HG03469 (cell line): ENCODE data around the gene EVPL.
"Not testable (repeated sequence)": the region's sequence is repeated elsewhere in the genome, so short reads cannot be mapped to it uniquely, and the experiment has no call there.

ENCODE experiments used
- ATAC-seq: cut with Tn5 transposase; IDR thresholded peaks from one replicate; pipeline ENCODE4 v1.9.1; 2021; ENCODE audit warnings: mild to moderate bottlenecking, moderate library complexity, moderate number of reproducible peaks; ENCODE audit not compliant: unreplicated experiment

The EVPL gene

DNA sequence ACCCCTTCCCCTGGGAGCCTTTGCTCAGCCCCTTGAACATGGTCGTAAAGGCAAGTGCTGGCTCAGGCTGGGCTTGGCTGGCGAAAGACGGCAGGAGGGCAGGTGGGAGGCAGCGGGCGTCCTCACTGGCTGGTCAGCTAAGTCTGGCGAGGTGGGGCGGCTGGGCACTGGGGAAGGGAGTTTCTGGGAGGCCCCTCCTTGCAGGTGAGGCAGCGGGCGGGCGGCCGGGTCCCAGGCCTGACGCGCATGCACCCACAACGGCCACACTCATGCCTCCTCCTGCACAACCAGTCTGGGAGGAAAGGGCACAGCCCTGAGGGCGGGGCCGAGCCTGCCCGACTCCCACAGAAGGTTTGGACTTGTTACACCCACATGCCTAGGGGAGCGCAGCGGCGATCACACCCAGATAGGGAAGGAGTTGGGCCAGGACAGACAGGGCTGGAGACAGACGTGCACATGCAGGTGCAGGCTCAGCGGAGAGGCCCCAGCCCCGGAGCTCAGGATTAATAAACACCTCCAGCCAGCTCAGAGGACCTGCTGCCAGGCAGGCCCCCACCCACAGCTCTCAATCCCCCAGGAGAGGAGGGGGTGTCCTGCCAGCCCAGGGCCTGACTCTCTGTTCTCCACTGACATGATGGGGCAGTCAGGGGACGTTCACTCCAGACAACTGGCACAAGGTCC lies at the start of gene EVPL:
Gene EVPL (minus strand): TSS at position 148 of the 681 bp plus-strand sequence. CDS start 108 bp downstream, at position 40.
- no peak for ATAC-seq

DNA sequence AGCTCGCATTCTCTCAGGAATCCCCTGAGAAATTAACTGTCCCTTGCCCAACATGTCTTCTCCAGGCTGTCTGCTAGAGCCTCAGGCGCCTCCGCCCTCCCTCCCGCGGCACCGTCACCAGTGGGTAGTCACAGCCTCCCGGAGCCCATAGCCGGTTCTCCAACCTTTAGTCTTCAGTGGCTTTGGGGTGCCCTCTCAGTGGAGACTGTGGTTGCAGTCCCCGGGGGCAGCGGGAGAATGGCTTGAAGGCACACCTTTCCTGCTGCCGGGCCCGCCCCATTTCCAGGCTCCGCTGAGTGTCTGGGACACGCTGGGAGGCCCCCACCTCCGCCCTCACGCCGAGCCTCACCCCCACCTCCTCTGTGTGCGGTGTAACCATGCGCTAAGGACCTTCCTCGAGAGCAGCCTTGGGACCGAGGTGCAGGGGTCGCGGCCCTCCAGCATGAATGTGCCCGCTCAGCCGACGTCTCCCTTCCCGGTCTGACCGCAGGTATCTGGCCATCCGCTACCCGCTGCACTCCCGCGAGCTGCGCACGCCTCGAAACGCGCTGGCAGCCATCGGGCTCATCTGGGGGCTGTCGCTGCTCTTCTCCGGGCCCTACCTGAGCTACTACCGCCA lies 49.1 kb upstream of the EVPL start:
- no peak for ATAC-seq

DNA sequence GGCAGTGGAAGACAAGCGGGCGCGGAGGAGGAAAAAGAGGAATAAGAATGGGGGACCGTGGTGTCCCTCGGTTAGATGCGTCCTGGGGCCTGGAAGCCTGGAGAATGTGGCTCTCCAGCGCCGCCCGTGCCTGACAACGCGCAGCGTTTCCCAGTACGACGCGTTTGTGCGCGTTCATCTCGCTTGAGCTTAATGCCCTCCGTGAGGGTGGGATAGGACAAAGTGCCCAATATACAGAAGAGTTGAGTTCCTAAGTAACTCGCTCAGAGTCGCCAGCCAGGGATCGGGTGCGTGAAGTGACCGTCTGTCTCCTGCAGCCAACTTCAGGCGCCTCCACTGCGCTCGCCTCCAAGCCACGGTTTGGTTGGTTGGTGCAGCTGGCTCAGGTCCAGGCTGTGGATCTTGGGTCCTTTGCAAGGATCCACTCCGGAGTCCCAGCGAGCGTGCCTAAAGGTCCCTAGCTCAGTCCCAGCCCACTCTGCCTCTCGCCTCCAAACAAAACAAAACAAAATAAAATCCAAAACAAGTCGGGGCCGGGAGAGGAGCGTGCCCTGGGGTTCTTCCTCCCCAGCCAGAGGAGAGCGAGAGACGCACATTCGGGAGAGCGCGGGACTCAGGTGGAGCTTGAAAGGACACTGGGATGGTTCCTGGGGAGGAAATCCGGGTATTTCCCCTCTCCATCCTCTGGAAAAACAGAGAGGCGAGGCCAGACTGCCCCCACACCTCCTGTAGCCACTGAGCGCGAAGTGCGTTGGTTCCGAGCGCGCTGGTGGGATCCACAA lies 48.4 kb upstream of the EVPL start:
- no peak for ATAC-seq

DNA sequence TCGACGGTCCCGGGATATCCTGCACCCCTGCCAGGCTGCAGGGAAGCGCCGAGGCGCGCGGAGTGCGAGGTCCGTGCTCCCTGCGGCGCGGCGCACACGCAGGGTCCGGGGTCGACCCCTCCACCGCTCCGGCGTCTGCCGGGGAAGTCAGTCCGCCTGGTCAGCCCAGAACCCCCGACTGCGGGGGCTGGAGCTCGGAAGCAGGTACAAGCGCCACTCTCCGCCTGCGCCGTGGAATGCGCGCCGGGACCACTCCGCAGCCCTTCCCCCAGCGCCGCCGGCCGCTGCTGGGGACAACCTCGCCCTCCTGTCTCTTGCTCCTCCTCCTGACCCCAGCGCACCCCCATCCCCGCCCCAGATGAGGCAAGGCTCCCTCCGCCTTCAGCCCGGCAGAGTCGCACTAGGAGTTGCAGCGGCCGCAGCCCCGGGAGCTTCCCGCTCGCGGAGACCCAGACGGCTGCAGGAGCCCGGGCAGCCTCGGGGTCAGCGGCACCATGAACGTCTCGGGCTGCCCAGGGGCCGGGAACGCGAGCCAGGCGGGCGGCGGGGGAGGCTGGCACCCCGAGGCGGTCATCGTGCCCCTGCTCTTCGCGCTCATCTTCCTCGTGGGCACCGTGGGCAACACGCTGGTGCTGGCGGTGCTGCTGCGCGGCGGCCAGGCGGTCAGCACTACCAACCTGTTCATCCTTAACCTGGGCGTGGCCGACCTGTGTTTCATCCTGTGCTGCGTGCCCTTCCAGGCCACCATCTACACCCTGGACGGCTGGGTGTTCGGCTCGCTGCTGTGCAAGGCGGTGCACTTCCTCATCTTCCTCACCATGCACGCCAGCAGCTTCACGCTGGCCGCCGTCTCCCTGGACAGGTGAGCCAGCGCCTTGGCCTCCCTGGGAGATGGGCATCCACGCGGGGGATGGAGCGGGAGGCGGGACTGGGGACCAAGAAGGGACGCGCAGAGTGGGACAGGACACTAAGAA lies 47.6 kb upstream of the EVPL start, which contains the start of gene GALR2:
Gene GALR2 (plus strand): TSS at position 392 of the 974 bp plus-strand sequence. CDS start 103 bp downstream, at position 495.
- no peak for ATAC-seq

DNA sequence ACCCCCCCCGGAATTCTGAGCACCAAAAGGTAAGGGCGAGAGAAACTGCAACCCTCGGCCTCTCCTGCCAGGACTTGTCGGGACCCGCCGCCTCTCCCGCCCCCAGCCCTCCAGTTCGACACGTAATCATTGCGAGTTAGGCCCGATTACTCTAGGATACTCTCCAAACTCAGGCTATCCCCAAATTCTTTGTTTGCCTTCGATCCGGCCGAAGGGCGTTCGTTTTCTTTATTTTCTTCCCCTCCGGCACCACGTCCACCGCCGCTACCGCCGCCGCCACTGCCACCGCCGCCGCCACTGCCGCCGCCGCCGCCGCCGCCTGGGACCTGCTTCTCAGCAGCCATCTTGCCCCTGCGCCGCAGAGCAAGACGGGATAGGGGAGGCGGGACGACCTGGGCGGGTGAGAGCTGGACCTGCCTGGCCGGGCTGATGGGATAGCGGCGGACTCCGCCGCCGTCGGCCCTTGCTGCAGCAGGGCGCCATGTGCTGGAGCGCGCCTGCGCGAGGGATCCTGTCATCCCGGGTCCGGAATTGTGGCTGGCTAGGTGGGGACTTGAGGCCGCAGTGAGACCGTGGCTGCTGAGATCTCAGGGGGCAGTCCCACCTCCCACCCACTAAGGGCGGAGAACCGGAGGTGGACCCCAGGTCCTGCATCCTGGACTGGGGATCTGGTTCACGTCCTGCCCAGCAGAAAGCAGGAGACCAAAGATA lies 45.2 kb upstream of the EVPL start, which contains the start of gene SRP68:
Gene SRP68 (minus strand): TSS at position 370 of the 711 bp plus-strand sequence. CDS start 26 bp downstream, at position 344.
- ATAC-seq, result no peak

DNA sequence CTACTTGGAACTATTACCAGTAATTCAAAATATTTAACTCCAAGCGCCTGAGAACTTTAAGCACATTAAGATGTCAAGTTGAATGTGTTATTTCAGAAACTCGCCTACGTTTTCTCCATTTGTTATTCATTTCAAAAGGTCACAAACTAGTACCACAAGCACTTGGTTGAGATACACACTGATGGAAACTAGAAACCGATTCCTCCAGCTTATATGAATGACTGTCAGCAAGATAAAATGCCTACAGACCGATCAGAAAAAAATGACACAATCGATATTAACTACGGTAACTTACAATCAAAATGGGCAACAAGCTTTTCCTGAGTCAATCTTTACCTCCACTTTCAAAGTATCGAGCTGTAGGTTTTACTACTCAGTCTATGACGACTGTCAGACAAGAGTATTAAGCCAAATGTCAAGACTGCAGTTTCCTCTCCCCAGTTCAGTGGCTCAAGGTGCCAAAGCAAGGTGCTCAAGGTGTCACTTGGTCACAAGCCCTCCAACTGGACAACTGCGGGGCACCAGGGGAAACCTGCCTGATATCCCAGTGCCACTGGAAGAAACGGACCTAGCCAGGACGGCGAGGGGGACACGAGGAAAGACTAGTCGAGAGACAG lies 44.5 kb upstream of the EVPL start:
- no peak for ATAC-seq

DNA sequence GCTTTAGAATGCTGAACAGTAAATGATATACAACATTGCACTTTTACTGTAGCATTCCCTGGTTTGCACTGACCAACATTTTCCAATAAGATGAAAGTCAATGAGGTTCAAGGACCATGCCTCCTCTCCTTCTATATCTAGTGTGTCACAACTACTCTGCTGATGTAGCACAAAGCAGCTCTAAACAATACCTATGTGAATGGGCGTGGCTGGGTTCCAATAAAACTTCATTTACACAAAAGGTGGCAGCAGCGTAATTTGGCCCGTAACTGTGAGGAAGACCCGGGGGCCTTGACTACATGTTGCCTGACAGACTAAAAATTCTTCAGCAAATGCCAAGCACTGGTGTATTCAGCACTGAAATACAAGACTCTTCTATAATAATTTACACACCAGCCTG lies 38.7 kb upstream of the EVPL start:
- no peak for ATAC-seq

DNA sequence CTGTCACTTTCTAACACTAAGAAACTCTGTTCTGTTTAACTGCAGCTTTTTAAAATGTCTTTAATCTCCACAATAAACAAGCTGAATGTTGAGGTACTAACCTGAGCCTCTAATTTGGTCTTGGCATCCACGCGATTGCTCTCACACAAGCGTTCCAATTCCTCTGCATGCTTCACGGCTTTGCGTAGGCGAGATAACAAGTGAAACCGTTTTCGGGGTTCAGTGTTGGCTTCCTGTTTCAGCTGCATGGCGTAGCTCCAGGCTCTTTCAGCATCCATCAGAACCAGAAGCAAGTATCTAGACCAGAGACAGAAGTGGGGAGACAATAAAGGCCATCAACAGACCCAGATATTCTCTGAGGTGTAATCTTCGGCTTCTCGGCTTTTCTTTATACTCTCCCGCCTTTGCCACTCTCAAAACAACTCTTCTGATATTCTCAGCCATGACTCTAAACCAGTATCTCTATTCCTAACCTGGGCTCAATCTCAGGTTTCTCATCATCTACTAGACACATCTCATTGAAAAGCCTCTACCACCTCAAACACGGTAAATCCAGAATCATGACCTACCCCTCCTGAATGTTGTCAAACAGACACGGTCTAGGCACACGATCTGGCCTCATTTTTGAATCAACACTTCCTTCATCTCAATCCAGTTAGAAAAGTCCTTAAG lies 36.9 kb upstream of the EVPL start:
- no peak for ATAC-seq

DNA sequence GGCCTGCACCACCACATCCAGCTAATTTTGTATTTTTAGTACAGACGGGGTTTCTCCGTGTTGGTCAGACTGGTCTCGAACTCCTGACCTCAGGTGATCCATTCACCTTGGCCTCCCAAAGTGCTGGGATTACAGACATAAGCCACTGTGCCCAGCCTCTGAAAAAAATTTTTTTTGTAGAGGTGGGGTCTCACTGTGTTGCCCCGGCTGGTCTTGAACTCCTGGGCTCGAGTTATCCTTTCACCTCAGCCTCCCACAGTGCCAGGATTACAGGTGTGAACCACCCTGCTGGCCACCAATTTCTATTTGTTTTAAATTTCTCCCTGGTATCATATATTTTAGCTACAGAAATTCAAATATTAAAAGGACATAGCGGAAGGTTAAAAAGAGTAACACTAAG lies 31.2 kb upstream of the EVPL start:
- not testable (repeated sequence) for ATAC-seq

DNA sequence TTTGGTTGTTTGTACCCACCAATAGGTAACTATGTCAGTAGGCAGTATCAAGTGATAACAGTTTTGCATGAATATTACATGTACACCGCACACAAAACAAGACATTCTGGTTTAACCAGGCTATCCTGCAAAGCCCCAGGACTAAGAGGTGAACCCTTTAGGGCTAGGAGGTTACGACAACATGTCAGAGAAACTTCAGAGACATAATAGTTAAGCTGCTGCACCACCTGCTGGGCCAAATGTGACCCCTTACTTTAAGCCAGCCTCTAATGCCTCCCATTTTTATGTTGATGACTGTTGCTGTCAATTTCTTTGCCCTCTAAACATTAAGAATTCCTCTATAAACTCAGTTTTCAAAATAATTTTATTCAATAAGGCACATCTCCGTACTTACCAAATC lies 29.8 kb upstream of the EVPL start:
- ATAC-seq, result no peak

DNA sequence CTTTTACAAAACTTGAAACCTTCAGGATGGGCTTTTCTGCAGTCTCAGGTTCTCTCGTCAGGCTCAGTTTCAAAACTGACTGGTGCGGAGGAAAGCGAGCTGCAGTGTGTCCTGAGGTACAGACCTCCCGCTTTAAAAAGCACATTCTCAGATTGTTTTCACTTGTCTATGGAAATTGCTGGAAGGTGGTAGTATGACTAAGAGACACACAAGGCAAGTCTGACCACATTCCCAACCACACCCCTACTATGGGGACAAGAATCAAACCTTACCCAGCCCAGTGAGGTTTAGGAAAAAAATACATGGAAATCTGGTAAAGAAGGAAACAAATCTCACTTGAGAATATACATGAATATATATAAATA lies 27.0 kb upstream of the EVPL start:
- no peak for ATAC-seq

DNA sequence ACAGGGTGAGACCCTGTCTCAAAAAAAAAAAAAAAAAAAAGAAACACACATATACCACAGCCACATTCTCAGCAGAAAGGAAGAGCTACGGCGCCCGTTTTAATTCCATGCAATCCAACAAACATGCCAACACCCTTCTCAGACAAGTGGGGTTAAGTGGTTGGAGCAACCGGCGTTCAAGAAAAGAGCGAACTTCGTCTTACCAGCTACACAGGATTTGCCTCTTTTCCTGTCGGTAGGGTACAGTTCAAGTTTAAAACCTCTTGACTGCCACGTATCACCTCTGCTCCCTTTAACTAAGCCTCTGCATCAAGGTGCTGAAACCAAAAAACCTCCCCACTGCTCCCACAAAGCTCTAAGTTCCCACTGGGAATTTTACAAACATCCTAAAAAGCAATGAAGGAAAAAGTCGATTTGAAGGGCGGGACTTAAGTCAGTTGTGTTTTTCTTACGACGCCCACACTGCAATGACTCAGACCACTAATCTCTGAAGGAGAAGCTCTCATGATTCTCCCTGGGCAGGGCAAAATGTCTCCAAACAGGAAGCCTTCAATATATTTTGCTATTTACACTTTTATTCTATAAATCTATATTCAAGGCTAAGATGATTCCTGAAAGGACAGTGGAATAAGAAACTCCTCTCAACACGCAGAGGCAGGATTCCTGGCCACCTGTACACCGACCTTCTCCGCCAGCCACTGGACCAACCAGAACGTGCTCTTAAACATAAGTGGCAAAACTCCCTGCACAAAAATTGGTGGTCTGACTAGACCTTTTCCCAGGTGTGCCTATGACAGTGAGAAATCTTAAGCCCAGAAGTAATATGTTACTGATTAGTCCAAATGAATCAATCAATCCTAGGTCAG lies 26.4 kb upstream of the EVPL start:
- ATAC-seq, result no peak

DNA sequence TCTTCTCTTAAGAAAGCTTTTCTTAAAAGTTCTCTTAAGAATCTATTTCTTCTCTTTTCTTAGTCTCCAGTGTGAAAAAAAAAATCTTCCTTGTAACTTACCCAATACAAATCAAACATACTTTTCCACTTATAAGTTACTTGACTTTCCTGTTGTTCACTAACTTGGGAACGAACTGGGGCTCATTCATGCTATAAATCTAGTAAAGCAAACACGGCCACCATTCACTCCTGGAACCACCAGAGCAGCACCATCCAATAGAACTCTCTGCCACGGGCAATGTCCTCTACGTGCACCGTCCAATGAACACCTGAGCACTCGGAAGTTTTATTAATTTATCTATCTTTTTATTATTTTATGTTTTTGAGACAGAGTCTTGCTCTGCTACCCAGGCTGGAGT lies 24.5 kb upstream of the EVPL start:
- ATAC-seq, result no peak

DNA sequence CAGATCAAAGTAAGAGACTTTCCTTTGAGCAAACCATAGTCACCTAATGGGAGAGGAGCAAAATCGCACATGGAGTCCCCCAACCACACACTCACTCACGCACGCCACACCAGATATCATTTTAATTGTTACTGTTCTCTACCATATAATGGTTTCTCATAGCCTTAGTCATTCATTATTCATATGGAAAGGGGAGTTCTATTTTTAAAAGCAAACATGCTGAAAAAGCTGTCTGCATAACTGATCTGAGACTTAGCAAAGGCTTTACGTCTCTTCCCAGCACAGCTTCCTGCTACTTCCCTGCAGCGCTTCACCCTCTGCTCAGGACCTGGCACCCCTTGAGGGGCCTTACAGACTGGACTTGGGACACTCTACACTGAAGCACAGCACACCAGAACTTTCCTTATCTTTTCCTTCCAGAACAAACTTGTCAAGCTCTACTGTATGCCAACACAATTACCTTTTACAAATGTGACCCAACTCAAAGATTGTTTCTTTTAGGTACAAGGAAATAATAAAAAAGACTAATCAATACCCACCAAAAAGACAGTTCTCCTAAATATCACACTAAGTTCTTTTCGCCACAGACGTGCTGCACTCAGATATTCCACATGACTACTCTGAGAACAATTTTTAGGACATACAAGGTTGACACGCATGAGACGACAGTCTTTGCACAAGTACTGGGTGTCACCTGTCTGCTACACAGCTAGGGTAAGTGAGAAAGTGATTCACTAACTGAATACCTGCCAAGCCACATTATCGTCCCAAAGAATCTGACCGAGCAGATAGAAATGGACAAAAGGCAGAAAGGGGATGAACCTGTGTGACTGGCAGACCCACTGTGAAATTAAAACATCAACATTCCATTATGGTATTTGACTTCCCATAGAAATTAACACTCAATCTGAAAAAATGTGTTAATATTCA lies 23.7 kb upstream of the EVPL start:
- ATAC-seq, result no peak

DNA sequence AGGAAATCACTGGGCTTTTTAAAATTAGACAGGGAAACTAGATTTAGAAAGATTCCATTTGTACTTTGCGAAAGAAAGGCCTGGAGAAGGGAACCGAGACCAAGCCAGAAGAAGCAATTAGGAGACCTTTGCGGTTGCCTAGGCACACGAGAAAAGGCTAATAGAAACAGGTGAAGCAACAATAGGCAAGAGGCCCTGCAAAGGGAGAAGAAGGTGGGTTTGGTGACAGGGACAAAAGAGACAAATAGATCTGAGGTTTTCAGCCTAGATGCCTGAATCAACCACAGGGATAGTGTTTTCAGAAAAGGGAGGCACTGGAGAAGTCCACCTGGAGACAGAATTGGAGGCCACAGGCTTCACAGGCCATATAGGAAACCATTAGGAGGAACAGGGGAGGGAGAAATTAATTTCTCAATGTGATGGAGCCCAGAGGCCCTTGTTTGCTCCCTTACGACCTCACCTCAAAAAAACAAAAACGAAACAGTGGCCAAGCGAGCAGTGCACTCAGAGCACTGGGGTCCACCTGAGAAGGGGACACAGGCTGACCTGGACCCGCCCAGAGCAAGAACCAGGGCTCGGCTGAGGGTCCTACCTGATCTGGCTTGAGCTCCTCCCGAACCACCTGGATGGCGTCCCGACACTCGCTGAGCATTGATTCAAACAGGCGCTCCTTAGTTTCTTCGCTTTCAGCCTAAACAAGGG lies 22.9 kb upstream of the EVPL start:
- no peak for ATAC-seq

DNA sequence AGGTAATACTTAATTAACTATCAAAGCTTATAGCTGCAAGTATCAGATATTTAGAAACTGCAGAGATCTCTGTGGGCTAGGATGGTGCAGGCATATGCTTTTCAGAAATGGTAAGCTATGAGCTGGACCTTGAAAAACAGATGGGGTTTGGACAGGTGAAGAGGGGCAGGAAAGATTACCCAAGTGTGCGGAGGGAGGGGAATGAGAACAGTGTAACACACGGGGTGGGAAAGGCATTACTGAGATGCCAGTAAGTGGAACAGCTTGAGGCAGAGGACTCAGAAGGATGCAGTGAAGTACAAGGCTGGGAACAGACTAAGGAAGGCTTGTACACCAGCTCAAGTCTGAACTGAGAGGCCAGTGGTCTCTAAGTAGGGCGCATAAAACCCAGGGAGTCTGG lies 22.1 kb upstream of the EVPL start:
- ATAC-seq, result no peak
